ENCODE data around the gene TMEM117.
"Not testable (repeated sequence)": the region's sequence is repeated elsewhere in the genome, so short reads cannot be mapped to it uniquely, and the experiment has no call there.

TMEM117 gene

DNA sequence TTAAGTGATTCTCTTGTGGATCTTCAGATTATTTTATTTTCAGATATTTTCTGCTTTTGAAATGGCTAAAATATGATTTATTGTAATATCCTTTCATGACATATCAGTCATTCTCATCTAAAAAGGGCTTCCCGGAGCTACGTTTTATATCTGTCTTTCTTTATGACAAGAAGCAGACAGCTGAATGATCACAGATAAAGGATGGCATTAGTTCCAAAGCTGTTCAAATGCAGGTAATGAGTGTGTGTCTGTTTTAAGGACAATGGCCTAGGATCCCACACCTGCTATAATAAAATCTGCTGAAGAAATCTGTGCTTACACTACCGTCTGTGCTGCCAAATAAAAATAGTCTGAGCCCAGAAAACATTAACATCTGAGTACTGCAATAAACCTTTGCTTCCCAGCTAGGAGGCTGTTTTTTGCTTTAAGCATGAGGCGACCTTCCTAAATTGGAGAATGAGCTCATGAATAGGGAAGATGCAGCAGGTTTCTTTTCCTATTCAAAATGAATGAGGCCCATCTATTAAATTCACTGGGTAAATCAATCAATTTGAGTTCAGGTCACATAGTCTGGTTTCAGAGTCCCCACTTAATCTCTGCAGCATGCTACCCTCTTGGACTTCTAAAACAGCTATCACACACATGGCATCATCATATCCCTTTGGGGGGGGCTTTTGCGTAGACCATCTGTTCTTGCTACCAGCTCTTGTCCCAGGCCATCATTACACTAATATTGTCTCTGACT, 541.7 kb downstream of the TMEM117 start:
- no peak for DNase-seq (ENCODE audit: low read depth, low spot score)

DNA sequence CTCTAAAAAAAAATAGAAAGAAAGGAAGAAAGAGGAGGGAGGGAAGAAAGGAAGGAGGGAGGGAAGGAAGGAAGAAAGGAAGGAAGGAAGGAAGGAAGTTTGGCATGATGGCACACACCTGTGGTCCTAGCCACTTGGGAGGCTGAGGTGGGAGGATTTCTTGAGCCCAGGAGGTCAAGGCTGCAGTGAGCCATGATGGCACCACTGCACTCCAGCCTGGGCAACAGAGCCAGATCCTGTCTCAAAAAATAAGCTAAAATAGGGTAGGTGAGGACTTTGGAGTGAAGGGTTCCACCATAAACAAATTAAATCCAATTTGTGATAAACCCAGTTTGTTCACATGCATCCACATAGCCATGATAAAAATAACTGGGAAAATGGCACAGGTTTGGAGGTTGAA, 543.2 kb downstream of the TMEM117 start:
- not testable (repeated sequence) for DNase-seq (ENCODE audit: low read depth, low spot score)

DNA sequence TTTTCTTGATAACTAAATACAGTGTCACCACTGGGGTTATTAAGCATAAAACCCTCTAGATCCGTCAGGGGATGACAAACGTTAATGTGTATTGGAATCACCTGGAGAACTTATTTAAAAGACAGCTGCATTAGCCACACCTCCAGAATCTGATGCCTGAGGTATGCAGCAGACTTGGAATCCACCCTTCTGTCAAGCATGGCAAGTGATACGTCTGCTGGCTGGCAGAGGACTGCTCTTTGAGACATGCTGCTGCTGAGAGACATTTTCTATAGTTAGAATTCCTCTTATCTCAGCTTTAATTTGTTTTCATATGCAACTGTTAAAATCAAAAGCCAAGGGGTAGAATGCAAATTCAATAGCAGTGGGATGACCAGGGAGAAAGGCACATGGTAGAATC, 544.0 kb downstream of the TMEM117 start:
- no peak for DNase-seq (ENCODE audit: low read depth, low spot score)

DNA sequence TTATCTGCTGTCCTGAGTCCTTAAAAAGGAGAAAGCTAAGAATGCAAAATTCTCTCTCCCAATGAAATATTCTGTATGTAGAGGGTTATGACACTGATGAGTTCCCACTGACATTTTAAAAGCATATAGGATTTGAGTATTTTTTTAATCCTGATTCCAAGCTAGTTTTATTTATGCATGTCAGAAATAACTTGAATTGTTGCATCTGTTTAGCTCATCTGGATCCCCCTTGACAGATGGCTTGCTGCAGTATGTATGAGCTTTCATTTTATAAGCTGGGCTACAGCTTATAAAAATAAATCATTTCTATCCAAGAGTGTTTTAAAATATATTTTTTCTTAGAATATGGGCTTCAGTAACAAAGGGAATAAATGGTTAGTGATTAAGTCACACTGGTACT, 545.0 kb downstream of the TMEM117 start:
- DNase-seq (ENCODE audit: low read depth, low spot score): no peak

DNA sequence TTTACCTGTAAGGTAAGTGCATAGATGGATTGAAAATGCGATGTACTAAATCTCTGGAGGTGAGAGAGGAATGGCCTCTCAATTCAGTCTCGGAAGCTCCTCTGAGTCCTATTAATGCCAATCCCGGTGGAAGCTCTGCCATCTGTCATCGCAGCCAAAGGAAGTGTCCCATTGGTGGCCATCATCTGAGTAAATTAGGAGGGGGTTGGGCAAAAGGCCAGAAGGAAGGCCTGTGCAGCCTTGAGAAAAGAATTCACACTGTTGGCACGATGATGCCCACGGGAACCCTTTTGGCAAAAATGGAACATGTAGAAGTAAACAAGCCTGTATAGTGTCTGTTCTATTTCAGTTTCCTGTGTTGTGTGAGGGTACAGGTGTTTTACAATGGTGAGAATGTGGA, 545.5 kb downstream of the TMEM117 start:
- DNase-seq (ENCODE audit: low read depth, low spot score): no peak

DNA sequence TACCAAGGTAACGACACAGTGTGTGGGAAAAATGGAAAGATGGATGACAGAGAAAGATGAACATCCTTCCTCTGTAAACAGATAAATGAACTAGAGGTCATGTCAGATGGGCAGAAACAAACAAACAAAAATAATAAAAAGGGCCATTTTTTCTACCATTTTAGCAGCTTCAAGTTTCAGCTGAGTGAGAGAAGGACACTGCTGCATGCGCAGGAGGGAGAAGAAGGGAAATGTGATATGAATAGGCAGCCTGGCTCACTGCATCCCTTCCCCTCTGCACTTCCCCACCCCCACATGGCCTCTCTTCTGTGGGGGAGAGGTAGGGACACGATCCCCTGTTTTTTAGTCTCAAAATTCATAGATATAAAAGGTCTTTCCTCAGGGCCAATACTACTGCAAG, 548.3 kb downstream of the TMEM117 start:
- DNase-seq (ENCODE audit: low read depth, low spot score): no peak

DNA sequence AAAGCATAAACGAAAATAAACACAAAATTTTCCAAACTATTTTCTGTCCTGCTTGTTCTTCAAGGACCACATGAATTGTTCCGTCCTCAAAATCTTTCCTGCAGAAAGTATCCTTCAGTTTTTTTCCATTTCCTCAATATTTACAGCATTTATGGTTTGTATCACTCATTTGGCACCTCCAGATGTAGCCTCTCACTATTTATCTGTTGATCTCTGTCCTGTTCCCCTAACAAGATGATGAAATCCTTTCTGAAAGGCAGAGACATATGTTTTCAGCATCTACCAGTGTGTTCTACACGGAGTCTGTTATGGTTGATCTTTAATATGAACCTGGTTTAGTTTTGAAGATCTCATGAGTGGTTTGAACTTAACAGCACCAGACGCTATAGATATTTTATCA, 550.1 kb downstream of the TMEM117 start:
- no peak for DNase-seq (ENCODE audit: low read depth, low spot score)

DNA sequence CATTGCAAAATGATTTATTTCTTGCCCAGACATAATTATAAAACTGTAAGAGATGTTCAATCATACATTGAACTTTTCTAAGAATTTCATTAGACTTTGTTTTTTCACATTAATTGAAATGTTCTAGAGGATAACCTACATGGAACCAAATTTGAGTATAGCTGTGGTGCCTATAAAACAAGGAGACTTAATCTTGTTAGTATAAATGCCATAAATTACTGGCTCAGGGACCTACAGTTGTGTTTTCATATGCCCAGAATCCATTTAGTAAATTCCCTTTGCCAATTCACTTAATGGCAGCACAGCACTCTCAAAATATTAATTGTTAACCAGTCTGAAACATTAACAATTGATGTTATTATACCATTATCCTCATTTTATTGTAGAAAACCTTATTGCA, 551.7 kb downstream of the TMEM117 start:
- no peak for DNase-seq (ENCODE audit: low read depth, low spot score)

DNA sequence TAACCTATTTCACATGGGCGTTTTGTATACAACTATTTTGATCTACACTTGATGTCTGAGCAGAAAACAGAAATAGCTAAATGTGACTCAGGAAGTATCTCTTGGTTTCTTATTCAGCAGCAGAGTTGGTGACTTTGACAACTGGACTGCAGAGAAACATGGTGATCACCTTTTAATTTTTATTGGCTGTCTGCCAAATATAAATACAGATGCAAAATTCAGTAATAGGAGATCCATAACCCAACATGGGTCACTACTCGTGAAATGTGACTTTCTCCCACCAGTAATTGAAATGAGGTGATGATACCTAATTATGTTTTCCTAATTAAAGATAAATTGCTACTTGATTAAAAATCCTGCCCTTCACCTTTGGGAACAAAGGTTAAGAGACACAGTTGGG, 553.2 kb downstream of the TMEM117 start:
- no peak for DNase-seq (ENCODE audit: low read depth, low spot score)

DNA sequence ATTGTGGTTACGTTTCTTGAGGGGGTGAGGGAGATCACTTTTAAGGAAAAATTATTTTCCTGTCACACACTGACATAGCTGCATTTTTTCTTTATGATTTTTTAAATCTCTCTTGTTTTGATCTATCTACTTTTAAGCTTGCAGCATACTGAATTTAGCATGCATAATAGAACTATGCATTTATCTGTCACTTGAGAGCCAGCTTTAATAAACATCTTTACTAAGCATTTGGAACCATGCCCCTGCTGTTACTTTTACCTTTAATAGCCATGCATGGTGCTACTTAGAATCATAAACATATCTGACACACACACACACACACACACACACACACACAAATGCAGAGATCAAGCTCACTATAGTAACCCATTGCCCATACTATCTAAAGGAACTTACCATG, 554.0 kb downstream of the TMEM117 start:
- DNase-seq (ENCODE audit: low read depth, low spot score): no peak

DNA sequence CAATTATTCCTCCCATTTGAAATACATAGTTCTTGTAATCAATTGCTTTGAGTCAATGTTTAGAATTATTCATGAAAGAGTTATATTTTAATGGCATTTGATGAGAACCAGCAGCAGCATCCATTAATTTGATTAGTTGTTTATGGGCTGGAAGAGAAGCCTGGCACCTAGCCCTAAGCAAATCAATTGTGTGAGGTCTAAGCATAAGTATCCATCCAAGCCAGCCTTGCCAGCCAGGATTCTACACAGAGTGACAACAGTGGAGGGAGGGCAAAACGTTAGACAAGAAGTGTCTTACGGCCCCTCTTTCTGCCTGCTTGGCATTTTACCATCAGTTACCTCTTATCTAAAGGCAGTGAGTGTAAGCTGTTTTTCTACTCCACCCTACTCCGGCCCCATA, 561.8 kb downstream of the TMEM117 start:
- DNase-seq (ENCODE audit: low read depth, low spot score): no peak

DNA sequence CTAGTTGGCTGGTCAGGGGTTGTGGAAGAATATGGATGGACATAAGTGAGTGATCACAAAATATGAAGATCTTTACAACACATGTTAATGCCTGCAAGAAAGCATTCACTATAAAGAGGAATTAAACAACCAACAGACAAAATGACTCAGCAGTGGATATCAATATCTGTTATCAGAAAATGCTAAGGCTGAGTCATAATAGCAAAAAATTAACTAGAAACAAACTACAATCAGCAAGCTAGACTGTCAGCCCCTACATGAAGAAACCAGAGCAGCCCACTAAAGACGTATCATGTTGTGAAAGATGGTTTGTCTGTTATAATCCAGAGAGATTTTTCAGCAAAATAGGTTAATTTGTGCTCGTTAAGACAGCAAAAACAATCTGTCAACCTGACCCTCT, 567.3 kb downstream of the TMEM117 start:
- DNase-seq (ENCODE audit: low read depth, low spot score): no peak

DNA sequence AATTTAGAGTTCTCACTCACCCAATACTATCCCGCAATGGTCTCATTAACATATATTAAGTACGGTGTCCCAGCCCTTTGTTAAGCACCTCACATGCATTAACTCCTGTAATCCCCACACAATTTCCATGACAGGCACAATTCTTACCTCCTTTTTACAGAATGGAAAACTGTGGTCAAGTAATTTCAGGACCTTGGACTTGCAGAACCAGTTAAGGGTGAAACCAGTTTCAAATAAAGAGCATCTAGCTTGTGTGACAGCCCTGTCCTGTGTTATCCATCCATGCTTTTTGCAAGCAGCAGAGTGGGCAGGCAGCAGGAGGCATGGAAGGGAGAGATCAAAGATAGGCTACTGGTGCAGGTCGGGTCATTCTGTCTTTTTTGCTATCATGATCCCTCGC, 569.4 kb downstream of the TMEM117 start:
- DNase-seq (ENCODE audit: low read depth, low spot score): no peak

DNA sequence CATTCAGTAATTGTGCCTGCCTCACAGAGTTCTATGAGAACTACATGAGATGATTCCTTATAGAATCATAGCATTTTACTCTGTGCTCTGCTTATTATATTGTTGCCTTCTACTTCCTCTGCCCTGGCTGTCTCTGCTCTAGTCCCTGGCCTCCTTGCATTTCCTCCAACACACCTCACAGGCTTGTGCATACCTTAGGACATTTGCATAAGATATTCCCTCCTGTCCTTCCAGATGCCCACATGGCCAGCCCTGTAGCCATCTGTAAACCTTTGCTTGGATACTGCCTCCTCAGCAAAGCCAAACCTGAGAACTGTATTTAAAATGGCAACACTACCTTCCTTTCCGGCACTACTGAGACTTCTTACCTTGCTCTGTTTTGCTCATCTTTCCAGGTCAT, 586.7 kb downstream of the TMEM117 start:
- DNase-seq (ENCODE audit: low read depth, low spot score): no peak

DNA sequence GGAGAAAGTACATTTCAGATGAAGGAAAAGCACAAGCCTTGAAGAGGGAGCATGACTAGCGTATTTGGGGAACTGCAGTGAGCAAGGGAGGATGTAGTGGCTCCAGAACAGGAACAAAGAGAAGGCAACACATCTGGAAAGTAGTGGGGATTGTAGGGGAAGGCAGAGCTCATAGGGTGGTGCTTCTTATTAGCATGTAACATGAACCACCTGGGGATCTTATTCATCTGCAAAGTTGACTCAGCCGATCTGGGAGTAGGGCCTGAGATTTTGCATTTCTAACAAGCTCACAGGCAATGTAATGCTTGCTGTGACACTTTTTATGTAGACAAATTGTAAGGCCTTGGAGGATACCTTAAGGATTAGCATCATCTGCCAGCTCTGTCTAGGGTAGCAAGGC, 592.9 kb downstream of the TMEM117 start:
- no peak for DNase-seq (ENCODE audit: low read depth, low spot score)

DNA sequence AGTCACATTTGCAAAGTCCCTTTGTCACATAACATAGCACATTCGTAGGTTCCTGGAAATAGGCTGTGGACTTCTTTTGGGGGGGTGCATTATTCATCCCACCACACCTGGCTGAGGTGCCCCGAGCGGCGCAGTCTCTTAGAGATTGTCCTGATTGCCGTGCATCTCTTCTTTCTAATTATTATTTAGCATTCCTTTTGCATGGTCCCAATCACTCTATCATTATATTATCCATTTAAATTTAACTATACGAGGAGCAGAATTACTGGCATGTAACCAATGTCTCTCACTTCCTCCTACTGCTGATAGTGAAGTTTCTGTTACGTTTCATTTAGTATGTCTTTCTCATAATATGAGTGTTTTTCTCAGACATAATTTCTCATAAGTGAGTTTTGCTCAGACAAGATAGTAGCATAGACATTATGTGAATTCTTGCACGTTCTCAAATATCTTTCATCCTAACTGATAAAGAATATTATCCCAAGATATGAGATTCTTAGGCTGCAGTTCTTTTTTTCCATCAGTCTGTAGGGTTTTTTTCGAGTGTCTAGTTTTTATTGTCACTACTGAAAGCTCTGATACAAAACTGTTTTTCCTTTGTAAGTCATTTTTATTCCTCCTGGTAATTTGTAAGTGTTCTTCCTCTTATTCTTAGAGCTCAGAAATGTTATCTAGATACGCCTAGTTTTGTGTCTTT, 595.9 kb downstream of the TMEM117 start:
- DNase-seq (ENCODE audit: low read depth, low spot score): no peak

DNA sequence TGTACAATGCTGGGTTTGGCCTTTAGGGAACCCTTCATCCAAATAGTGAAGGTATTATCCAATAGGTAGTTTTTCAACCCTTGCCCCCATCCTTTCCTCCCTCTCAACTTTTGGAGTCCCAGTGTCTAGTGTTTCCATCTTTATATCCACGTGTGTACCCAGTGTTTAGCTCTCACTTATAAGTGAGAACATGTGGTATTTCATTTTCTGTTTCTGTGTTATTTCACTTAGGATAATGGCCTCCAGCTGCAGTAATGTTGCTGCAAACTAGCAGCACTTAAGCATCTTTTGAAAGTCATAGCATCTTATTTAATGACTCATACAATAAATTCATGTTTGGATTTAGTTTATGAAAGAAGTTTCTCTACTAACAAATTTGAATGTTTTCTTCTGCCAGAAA, 597.8 kb downstream of the TMEM117 start:
- no peak for DNase-seq (ENCODE audit: low read depth, low spot score)

DNA sequence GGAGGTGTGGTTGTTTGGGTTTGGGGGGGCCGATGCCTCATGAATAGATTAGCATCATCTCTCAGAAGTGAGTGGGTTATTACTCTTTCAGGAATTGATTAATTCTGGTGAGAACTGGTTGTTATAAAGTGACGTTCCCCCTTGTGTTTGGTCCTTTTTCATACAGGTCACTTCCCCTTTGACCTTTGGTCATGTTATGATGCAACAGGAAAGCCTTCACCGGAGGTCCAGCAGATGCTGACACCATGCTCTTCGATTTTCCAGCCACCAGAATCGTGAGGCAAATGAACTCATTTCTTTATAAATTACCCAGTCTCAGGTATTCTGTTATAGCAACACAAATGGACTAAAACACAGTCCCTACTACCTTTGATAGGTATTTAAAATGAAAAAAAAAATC, 600.9 kb downstream of the TMEM117 start:
- no peak for DNase-seq (ENCODE audit: low read depth, low spot score)
